Keratinocyte (primary cell): ENCODE measurements around the gene ADPGK. TPM values are rescaled to one million over a fixed set of nuclear protein-coding genes. Genes with fewer than 3 reads are reported as not detected.

Source experiments
- DNase-seq: peaks from one replicate; pipeline ENCODE4 v3.0.0-alpha.2; 2011; ENCODE audit warnings: low read depth, missing footprints, low spot score
- FAIRE-seq: peaks from 2 replicates; lab custom pipeline; 2011; peaks lifted over from hg19 to GRCh38; lab: Jason Lieb, UNC
- H2AFZ ChIP-seq: 2 replicates; pipeline ENCODE4 v1.6.0; 2012; ENCODE audit warnings: low read length, control low read depth, inconsistent platforms; ENCODE audit not compliant: control insufficient read depth
- H3K27ac ChIP-seq: 2 replicates; pipeline ENCODE4 v1.5.1; 2011; ENCODE audit warnings: low read length; ENCODE audit not compliant: control insufficient read depth, insufficient read depth
- H3K27me3 ChIP-seq: 3 replicates; pipeline ENCODE4 v1.6.0; 2011; ENCODE audit warnings: low read length; ENCODE audit not compliant: control insufficient read depth, insufficient read depth; ENCODE audit errors: extremely low read depth
- H3K36me3 ChIP-seq, 2 experiments: 2 replicates in 1 of 2; 3 replicates in 1 of 2; pipeline ENCODE4 v1.5.1; 2011; ENCODE audit warnings: low read length in 2 of 2, mild to moderate bottlenecking in 1 of 2; ENCODE audit not compliant: control insufficient read depth in 2 of 2, insufficient read depth in 2 of 2; ENCODE audit errors: extremely low read depth in 1 of 2
- H3K4me1 ChIP-seq: 3 replicates; pipeline ENCODE4 v1.5.1; 2011; ENCODE audit warnings: low read length; ENCODE audit not compliant: control insufficient read depth, insufficient read depth; ENCODE audit errors: extremely low read depth
- H3K4me2 ChIP-seq: 3 replicates; pipeline ENCODE4 v1.6.0; 2011; ENCODE audit warnings: low read depth, low read length; ENCODE audit not compliant: control insufficient read depth, insufficient read depth; ENCODE audit errors: extremely low read depth
- H3K4me3 ChIP-seq, 3 experiments: fragments of 200-600 bp in 1 of 3; sonication (generic) in 1 of 3; 2 replicates in 2 of 3; 3 replicates in 1 of 3; pipeline ENCODE4 v1.5.1; 2011 to 2016; ENCODE audit warnings: low read length in 3 of 3, mild to moderate bottlenecking in 3 of 3, control low read depth in 2 of 3, inconsistent platforms in 1 of 3, low read depth in 1 of 3, mixed read lengths in 1 of 3, mixed run types in 1 of 3, moderate library complexity in 1 of 3; ENCODE audit not compliant: control insufficient read depth in 2 of 3, insufficient read depth in 2 of 3; ENCODE audit errors: extremely low read depth in 1 of 3
- H3K79me2 ChIP-seq: 2 replicates; pipeline ENCODE4 v1.6.0; 2012; ENCODE audit warnings: low read length; ENCODE audit not compliant: control insufficient read depth, insufficient read depth
- H3K9ac ChIP-seq: 3 replicates; pipeline ENCODE4 v1.6.0; 2011; ENCODE audit warnings: low read length; ENCODE audit not compliant: control insufficient read depth, insufficient read depth; ENCODE audit errors: extremely low read depth
- H3K9me1 ChIP-seq: 3 replicates; pipeline ENCODE4 v1.6.0; 2011; ENCODE audit warnings: low read length; ENCODE audit not compliant: control insufficient read depth, insufficient read depth; ENCODE audit errors: extremely low read depth
- H3K9me3 ChIP-seq: 2 replicates; pipeline ENCODE4 v1.5.1; 2012; ENCODE audit warnings: low read depth, low read length; ENCODE audit not compliant: control insufficient read depth
- H4K20me1 ChIP-seq: 3 replicates; pipeline ENCODE4 v1.6.0; 2011; ENCODE audit warnings: low read length; ENCODE audit not compliant: control insufficient read depth, insufficient read depth; ENCODE audit errors: extremely low read depth
- EZH2 ChIP-seq: IDR thresholded peaks from one replicate; pipeline ENCODE4 v1.6.1; 2012; ENCODE audit warnings: inconsistent platforms, mild to moderate bottlenecking, low read length, moderate library complexity
- dilution Hi-C: fragments of 300-500 bp; cut with MboI; formaldehyde crosslinking; loops from one replicate; pipeline ENCODE4 v1.7.0; 2020; ENCODE audit warnings: low sequenced_read_pairs; ENCODE audit not compliant: extremely low pct_ligation_motif_present
- polyA plus RNA-seq, 5 experiments: library from polyadenylated mRNA; depleted of rRNA in 3 of 5; stranded (reverse) in 3 of 5; stranded (forward) in 1 of 5; unstranded in 1 of 5; fragments of >200 nt; gene quantifications; 1 replicate in 1 of 5; 2 replicates in 3 of 5; 3 replicates in 1 of 5; pipeline versions ENCODE4 v1.2.1 to v1.2.3, GENCODE V29; 2011 to 2012; ENCODE audit warnings: missing spikeins in 2 of 5, low read depth in 1 of 5, low replicate concordance in 1 of 5
- TF ChIP-seq, protein P1 (sequence below), 3 experiments: IDR thresholded peaks in 1 of 3; conservative IDR thresholded peaks in 1 of 3; optimal IDR thresholded peaks in 1 of 3; 2 replicates in 2 of 3; 3 replicates in 1 of 3; pipeline versions ENCODE3 to v1.5.1; 2011; ENCODE audit warnings: low read length in 3 of 3, mild to moderate bottlenecking in 3 of 3, moderate library complexity in 2 of 3, control low read depth in 1 of 3, inconsistent platforms in 1 of 3; ENCODE audit not compliant: insufficient read depth in 2 of 3; ENCODE audit errors: extremely low read depth in 1 of 3

ADPGK gene
- polyA plus RNA-seq, 1 donor (not counting 4 experiments of a cell fraction or from before 2014, with no cell fraction given): 62.3 TPM

DNA sequence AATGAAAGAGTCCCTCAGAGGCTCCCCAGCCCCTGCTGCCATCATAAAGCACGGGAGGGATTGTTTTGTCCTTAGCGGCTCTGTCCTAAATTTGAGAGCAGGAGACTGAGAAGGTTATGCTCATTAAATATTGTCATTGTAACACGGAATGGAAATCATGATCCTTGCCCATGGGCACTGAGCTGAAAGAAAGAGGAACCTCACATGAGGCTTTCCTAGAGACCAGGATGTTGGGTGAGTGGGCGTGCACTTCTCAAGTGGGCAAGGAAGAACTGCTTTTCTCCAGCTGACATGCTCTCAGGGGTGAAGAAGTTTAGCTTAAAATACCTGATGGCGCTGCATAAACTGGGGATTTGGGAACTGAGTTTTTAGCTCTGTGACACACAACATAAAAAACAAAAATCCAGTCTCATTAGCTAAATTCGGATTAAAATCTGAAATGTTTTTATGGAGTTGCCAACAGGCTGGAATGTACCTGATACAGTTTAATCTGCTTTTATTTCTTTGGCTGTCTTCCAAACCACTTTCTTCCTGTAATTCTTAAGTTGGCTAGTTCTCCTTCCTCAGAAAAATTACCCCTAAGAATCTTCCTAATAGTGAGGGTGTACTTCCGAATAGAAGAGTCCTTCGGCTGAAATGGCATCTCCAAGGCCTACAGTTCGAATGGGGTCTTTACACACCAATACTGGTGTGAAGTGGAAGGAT, 31.7 kb downstream of the ADPGK start:
- no peak for DNase-seq
- Histone ChIP-seq H2AFZ (no peak overlapping the region), H3K9me1 (no peaks in the 10 kb centered on the region), H3K36me3 (peaks cover 19 to 24% of the 10 kb centered on the region in 2 experiments), H3K27ac (no peak overlapping the region), H3K9ac (no peak overlapping the region), H3K4me1 (no peaks in the 10 kb centered on the region), H4K20me1 (no peaks in the 10 kb centered on the region), H3K4me2 (no peak overlapping the region), H3K9me3 (no peaks in the 10 kb centered on the region), H3K4me3 (no peak overlapping the region), H3K79me2 (no peaks in the 10 kb centered on the region), H3K27me3 (no peaks in the 10 kb centered on the region)
- FAIRE-seq: no peak
- TF ChIP-seq EZH2: no peak
- TF ChIP-seq, protein P1, sequence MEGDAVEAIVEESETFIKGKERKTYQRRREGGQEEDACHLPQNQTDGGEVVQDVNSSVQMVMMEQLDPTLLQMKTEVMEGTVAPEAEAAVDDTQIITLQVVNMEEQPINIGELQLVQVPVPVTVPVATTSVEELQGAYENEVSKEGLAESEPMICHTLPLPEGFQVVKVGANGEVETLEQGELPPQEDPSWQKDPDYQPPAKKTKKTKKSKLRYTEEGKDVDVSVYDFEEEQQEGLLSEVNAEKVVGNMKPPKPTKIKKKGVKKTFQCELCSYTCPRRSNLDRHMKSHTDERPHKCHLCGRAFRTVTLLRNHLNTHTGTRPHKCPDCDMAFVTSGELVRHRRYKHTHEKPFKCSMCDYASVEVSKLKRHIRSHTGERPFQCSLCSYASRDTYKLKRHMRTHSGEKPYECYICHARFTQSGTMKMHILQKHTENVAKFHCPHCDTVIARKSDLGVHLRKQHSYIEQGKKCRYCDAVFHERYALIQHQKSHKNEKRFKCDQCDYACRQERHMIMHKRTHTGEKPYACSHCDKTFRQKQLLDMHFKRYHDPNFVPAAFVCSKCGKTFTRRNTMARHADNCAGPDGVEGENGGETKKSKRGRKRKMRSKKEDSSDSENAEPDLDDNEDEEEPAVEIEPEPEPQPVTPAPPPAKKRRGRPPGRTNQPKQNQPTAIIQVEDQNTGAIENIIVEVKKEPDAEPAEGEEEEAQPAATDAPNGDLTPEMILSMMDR (optimal IDR thresholded peaks at IDR 0.05 in 1 of 3, IDR thresholded peaks at IDR 0.05 in 1 of 3, conservative IDR thresholded peaks at IDR 0.05 in 1 of 3; ENCODE audit: extremely low read depth in 1 of 3, insufficient read depth in 2 of 3, low read length in 3 of 3): no peak
- dilution Hi-C loops: no loop called here

DNA sequence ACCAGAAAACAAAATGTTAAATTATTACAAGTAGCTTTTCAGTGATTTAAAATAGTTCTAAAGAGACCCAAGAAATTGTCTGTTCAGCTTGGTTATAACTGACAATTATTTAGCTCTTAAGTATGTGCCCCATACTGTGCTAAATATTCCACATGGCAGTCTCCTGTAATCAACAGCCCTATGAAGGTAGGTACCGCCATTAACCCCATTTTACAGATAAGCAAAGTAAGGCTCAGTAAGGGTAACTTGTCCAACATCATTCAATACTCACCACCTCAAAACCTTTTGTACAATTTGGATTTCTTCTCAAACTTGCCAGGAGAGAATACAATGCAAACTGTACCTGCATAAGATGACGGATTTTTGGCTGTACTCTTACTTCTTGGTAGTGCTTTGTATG, 33.9 kb downstream of the ADPGK start:
- Histone ChIP-seq H2AFZ (no peak overlapping the region), H3K36me3 (peaks cover 5 to 16% of the 10 kb centered on the region in 2 experiments), H3K4me1 (no peaks in the 10 kb centered on the region), H3K79me2 (no peaks in the 10 kb centered on the region), H3K27me3 (no peaks in the 10 kb centered on the region), H4K20me1 (no peaks in the 10 kb centered on the region), H3K4me2 (no peak overlapping the region), H3K9me1 (no peaks in the 10 kb centered on the region), H3K27ac (no peak overlapping the region), H3K4me3 (no peak overlapping the region), H3K9me3 (no peaks in the 10 kb centered on the region), H3K9ac (no peak overlapping the region)
- dilution Hi-C loops: no loop called here
- no peak for TF ChIP-seq EZH2
- TF ChIP-seq, protein P1 (optimal IDR thresholded peaks at IDR 0.05 in 1 of 3, IDR thresholded peaks at IDR 0.05 in 1 of 3, conservative IDR thresholded peaks at IDR 0.05 in 1 of 3; ENCODE audit: extremely low read depth in 1 of 3, insufficient read depth in 2 of 3, low read length in 3 of 3): no peak
- FAIRE-seq: no peak
- DNase-seq: no peak
